Neural cell (in vitro differentiated cells): ENCODE results near the gene ANKFN1.

Experiments
- CTCF ChIP-seq: fragments of 450-650 bp; IDR thresholded peaks from 2 replicates; pipeline ENCODE4 v1.5.1; 2014; ENCODE audit warnings: antibody characterized with exemption, mild to moderate bottlenecking, moderate library complexity; ENCODE audit not compliant: poor library complexity, severe bottlenecking
- EP300 ChIP-seq: fragments of 450-650 bp; conservative IDR thresholded peaks from 2 replicates; pipeline ENCODE4 v1.6.1; 2014; ENCODE audit warnings: antibody characterized with exemption, mild to moderate bottlenecking, moderate library complexity; ENCODE audit not compliant: poor library complexity, severe bottlenecking
- EZH2 ChIP-seq: fragments of 200-600, 300-800 bp; shearing (Covaris generic), sonication (generic); IDR thresholded peaks from 2 replicates; pipeline ENCODE4 v1.6.1; 2014; ENCODE audit warnings: antibody characterized with exemption, low read length, borderline replicate concordance, mild to moderate bottlenecking; ENCODE audit not compliant: insufficient read depth, poor library complexity, severe bottlenecking
- POLR2AphosphoS5 ChIP-seq: IDR thresholded peaks from 2 replicates; pipeline ENCODE4 v1.6.1; 2012
- RAD21 ChIP-seq: fragments of 450-650 bp; conservative IDR thresholded peaks from 2 replicates; pipeline ENCODE4 v1.6.1; 2014; ENCODE audit warnings: antibody characterized with exemption, mild to moderate bottlenecking, moderate library complexity
- SMC3 ChIP-seq: fragments of 450-650 bp; conservative IDR thresholded peaks from 2 replicates; pipeline ENCODE4 v1.6.1; 2014; ENCODE audit warnings: antibody characterized with exemption, mild to moderate bottlenecking, moderate library complexity; ENCODE audit not compliant: poor library complexity

- TF ChIP-seq CTCF (no peak), POLR2AphosphoS5 (no peak), EZH2 (no peak), RAD21 (no peak), EP300 (no peak), SMC3 (no peak)
Measured at GRCh38 chr17:56184650-56185049, 31.4 kb downstream of the ANKFN1 start.
